ENCODE data around the gene ATPAF2.

Gene ATPAF2

DNA sequence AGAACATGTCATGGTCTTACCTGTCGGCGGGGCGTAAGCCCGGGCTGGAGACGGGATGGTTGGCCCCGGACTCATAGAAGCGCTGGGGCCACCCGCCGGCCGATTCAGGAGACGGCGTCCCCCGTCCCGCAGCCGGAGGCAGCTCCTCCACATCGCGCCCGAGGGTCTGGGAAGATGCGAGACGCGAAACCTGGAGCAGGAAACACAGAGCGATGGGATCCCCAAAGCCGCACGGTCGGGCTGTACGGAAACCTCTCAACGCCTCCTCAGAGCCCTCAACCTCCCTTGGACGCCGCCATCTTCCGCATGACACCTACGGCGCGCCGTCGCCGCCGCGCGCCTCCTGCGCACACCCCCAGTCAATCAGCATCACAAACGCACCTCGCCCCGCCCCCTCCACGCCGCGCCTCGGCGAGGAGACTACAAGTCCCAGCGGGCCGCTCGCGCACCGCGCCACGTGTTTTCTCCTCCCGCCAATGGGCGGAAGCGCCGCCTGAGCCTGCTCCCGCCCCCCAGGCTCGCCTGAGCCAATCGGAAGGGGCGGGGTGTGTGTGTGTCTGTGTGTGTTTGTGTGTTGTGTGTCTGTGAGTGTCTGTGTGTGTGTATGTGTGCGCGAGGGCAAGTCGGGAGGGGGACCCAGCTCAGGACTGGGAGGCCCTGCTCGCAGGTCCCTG is at the start of gene ATPAF2, which contains the start of gene GID4:
Gene ATPAF2 (minus strand): TSS at position 308 of the 674 bp plus-strand sequence. CDS start 155 bp downstream, at position 153.
Gene GID4 (plus strand): TSS at position 548 of the 674 bp plus-strand sequence. CDS start 57 bp downstream, at position 605.
- peak; percentile 99 to 100 for DNase-seq

DNA sequence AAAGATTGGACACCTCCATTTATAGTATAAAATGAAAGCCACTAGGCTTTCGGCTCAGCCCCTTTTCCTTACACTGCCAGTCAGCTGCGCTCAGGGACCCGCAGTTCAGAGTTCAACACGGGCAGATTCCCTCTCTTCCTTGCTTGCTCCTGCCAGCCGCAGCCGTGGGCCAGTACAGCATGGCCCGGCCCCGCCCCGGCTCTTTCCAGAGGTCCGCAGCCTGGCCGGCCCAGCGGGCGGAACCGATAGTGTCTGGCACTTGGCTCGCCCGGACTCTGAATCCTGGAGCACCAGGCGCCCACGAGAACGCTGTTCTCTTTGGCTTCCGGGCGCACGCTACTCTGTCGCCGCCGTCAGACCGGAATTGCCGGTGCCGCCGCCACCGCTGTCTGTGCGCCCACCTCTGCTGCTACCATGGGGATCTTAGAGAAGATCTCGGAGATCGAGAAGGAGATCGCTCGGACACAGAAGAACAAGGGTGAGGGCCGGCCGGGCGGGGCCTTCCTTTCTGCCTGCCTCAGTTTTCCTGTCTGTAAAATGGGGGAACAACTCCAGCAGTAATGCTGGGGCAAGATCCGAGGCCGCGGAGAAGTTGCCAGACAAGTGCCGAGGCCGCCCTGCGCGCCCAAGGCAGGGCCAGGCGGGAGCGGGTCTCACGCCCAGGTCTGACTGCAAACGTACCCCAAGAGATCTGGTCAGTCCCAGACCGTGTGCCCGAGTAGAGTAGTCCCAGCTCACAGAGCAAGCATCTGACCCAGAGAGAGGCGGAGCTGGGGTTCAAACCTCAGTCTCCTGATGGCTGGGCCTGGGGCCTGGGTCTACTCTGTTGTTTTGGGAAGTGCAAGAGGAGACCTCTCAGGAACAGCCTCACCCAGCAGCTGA is 48.9 kb upstream of the ATPAF2 start, which contains the start of gene DRG2:
Gene DRG2 (plus strand): TSS at position 339 of the 882 bp plus-strand sequence. CDS start 76 bp downstream, at position 415.
- DNase-seq: peak; percentile 93 to 94

DNA sequence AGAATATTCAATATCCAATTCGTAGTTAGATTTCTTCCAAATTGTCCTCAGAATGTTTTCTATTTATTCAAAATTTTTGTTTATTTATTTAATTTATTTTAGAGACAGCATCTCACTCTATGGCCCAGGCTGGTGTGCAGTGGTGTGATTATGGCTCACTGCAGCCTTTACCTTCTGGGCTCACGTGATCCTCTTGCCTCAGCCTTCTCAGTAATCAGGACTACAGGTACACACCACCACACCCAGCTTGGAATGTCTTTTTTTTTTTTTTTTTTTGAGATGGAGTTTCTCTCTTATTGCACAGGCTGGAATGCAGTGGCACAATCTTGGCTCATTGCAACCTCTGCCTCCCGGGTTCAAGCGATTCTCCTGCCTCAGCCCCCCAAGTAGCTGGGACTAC is 45.3 kb upstream of the ATPAF2 start:
- DNase-seq: no peak

DNA sequence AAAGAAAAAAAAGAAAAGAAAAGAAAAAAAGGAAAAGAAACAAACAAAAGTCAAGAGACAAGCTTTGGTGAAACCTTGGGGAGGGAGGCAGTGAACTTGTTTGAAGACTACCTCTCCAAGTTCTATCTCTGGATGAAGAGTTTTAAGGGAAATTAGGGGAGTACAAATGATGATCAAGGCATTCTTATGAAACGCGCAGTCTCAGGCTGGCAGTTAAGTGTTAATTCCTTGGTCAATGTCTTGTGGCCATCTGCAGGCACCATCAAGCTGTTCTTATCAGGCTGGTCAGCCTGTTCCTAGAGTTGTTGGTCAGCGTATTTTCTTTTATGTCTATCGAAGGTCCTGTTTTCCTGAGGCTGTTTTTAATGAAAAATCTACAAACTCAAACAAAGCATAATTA is 40.6 kb upstream of the ATPAF2 start:
- no peak for DNase-seq

DNA sequence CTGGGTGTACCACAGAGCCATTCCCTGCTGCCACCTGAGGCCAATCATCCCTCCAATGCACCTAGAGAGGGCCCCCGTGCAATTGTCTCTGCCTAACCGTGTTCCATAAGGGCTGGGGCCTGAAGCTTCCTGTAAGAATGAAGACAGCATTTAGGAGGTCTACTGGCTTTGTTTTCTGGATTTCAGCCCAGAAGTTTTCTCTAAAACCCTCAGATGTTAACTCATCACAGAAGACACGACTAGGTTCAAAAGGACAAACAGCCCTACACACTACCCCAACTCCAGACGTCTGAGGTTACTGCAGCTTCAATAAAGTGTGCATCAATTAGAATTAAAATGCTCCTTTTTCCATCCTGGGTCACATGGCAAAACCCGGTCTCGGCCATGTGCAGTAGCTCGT is 38.0 kb upstream of the ATPAF2 start:
- DNase-seq: no peak

DNA sequence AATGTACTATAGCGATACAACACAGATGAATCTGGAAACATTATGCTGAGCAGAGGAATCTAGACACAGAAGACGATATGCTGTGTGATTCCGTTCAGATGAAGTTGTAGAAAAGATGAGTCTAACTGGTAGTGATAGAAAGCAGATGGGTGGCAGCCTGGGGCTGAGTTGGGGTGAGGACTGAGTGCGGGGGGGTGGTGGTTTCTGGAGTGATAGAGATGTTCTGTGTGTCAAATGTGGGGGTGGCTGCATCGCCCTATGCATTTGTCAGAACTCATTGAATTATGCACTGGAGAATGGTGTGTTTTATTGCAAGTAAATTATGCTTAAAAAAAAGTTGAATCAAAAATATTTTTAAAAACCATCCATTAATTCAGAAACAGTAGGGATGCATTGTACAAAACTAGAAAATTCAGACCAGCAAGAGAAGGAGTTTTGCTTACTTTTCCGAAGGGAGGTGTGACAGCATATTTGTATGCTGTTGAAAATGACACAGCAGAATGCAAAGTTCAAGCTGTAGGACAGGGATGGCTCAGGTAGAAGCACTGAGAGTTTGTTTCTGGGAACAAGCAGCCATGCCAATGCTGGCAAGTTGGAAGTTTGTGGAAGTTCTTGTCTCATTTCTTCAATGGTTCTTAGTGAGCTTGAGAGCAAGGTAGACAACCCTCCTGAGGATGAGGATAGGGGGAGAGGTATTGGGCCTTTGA is 35.8 kb upstream of the ATPAF2 start:
- DNase-seq: no peak

DNA sequence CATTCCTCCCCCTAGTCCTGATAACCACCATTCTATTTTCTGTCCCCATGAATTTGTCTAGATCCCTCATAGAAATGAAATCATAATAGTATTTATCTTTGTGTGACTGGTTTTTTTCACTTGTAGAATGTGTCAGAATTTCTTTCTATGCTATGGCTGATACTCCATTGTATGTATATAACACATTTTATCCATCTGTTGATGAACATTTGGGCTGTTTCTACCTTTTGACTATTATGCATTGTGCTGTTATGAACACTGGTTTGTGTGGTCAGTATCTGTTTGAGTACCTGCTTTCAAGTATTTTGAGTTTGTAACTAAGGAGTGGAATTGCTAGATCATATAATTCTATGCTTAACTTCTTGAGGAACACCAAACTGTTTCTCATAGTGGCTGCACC is 32.8 kb upstream of the ATPAF2 start:
- DNase-seq: no peak

DNA sequence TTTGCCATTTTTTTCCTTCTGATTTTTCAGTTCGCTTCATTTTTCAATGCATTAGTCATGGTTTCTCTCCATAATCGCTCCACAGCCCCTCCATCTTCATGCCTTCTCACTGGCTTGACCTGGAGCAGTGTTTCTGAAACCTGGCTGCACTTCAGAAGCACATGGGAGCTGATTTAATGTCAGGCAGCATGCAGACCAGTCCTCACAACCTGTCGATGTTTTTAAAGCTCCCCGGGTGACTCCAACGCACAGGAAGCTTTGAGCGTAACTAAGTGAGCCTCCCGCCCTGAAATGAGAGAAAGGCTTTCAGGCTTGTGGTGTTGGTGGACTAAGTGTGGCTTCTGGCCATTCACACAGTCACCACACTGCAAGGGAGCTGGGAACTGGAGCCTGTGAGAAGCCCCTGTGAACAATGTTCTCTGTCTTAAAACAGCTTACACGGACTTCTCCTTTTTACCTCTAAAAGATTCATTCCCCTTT is 31.9 kb upstream of the ATPAF2 start:
- no peak for DNase-seq

DNA sequence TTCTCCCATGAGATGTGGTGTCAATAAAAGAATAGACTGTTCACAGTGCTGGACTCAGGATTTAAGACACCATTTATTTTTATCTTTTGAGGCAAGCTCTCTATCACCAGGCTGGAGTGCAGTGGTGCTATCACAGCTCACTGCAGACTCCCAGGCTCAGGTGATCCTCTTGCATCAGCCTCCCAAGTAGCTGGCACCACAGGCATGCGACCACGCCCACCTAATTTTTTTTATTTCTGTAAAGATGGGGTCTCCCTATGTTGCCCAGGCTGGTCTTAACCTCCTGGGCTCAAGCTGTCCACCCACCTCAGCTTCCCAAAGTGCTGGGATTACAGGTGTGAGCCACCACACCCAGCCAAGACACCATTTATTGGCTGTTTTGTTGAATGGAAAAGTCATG is 30.1 kb upstream of the ATPAF2 start:
- no peak for DNase-seq

DNA sequence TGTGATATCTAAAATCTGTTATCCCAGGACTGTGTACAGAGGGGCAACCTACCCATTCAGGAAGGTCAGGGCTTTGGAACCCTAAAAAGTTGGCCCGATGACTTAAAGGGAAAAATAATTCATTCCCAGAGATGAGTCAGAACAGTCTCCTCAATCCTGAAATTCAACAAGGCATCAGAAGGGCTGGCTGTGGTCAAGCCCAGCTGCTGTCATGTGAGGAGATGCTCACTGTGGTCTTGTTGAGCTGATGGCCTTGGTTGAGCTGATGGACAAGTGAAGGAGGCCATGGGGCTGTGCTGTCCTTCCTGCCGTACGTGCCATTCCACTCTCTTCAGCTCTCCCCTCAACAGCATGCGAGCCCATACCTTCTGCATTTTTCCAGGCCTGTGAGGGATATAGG is 27.9 kb upstream of the ATPAF2 start:
- DNase-seq: no peak

DNA sequence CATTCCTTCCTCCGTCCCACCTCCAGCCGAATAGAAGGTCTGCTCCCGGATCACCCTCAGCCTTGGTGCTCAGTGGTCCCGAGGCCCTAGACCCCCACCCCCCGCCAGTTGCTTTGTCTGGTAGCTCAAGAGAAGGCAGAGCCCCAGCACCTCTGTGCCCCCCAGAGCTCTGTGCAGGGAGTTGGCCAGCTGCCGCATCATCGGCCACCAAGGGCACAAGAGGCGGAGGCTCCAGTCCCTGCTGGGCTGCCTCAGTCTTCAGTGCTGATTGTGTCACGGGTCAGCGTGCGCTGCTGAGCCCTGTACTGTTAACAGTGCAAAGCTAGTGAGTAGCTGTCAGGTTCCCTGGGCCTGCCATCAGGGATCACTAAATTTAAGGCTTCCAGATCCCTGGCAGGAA is 26.6 kb upstream of the ATPAF2 start:
- DNase-seq: no peak

DNA sequence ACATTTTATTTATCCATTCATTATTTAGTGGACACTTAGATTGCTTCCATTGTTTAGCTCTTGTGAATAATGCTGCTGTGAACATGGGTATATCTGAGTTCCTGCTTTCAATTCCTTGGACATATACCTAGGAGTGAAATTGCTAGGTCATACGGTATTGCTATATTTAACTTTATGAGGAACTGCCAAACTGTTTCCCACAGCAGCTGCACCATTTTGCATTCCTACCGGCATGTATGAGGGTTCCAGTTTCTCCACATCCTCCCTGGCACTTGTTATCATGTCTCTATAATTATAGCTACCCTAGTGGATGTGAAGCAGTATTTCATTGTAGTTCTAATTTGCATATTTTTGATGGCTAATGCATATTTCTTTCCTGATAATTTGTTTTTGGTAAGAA is 25.1 kb upstream of the ATPAF2 start:
- no peak for DNase-seq

DNA sequence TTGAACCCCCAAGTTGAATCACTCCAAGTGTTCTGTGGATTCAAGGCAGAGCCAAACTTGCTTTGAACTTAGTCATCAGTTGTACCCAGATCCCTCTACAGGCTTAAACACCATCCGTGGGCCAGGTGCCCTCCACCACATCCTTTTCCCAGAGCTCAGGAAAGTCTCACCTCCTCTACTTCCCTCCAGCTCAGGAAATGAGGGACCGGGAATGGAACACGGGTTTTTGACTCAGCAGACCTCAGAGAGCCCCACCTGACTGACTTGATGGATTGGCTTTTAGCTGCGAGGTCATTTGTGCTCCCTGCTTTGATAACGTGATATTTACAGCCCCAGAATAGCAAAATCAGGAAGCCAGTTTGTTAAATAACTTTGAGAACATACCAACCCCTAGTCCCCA is 20.3 kb upstream of the ATPAF2 start:
- DNase-seq: no peak

DNA sequence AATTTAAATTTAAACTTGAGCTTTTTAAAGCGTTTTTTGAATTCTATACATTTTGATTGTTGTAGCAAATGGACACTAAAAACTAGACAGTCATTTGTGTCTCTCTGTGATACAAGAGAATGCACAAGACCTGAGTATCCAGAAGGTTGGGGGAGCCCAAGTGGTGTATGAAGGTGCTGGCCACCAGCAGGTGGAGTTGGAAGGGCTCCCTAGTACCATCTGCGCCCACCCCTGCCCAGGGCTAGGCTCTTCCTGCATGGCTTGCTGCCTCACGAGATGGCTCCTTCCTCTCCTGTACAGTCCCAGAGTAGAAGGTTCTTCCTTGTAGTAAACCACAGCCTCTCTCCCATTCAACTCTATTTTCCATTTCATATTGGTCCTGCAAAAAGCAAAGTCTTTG is 17.2 kb upstream of the ATPAF2 start:
- DNase-seq: no peak

DNA sequence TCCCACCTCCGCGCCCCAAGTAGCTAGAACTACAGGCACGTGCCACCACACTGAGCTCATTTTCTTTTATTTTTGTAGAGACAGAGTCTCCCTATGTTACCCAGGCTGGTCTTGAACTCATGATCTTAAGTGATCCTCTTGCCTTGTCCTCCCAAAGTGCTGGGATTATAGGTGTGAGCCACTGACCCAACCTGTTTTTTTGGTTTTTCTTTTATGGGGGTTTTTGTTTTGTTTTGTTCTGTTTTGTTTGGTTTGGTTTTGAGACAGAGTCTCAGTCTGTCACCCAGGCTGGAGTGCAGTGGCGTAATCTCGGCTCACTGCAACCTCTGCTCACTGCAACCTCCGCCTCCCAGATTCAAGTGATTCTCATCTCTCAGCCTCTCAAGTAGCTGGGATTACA is 16.6 kb upstream of the ATPAF2 start:
- no peak for DNase-seq

DNA sequence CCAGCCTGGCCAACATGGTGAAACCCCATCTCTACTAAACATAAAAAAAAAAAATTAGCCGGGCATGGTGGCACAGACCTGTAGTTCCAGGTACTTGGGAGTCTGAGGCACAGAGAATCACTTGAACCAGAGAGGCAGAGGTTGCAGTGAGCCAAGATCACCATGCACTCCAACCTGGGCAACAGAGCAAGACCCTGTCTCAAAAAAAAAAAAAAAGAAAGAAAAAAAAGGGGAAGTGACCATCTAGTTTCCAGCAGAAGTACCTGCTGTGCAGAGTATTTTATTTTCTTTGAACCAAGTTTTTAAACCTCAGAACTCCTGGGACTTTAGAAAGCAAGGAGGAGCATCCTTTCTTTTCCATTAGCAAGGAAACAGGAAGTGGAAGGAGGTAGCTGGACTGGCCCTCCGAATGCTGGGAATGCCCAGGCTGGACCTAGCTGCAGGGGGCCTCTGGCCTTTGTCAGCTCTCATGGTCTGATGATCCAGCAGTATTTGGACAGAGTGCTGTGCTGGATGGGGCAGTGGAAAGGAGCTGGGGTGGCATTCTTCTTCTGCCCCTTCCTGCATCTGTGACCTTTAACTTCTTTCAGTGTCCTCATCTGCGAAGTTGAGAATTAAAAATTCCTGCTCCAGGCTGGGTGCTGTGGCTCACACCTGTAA is 6.9 kb upstream of the ATPAF2 start:
- DNase-seq: no peak

DNA sequence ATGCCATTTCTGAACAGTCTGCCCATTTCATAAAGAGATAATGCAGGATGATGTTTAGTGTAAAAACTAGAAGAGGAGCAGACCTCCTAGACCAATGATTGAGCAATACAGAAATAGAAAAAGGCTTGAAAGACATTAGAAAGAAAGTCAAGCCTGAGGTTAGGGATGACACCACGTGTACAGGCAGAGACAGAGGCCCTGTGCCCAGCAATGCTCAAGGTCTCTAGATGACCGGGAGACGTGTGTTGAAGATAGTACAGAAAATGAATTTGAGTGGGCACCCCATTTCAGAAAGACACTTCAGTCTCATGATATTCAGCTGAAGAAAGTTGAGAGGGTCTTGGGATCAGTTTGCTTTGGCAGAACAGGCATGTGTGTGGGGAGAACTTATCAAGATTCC is 5.6 kb upstream of the ATPAF2 start:
- DNase-seq: no peak

DNA sequence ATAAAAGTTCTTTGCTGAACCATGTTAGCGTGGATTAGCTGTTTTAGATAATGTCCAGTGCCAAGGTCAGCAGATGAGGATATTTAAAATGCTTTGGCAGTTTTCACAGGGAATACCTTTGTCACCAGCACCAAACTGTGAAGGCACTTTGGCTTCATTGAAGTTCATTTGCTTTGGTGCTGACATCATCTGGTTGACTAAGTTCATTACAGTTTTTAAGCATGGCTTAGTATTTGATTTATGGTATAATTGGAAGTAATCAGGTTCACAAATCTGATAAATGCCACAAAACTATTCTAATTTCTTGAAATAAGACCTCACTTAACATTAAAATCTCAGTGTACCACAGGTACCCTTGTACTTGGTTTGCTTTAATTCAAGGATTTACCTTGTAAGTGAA is 4.5 kb upstream of the ATPAF2 start:
- DNase-seq: no peak

DNA sequence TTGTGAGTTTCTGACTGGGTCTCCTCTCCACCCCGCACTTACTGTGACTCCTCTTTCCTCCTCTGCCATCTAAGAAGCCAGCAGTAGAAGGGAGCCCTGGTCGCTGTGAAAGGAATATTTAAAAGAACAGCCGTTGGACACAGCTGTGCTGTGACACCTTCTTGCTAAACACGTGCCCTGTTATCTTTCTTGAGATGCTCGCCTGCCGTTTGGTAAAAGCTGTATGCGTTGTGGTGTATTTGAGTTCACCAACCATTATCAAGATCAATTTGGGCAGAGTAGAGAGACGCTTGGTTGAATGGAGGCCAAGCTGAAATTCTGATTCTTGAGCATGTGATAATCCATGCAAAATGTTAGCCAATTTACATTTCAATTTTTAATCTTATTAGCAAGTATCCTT is 4.0 kb upstream of the ATPAF2 start:
- DNase-seq: no peak

DNA sequence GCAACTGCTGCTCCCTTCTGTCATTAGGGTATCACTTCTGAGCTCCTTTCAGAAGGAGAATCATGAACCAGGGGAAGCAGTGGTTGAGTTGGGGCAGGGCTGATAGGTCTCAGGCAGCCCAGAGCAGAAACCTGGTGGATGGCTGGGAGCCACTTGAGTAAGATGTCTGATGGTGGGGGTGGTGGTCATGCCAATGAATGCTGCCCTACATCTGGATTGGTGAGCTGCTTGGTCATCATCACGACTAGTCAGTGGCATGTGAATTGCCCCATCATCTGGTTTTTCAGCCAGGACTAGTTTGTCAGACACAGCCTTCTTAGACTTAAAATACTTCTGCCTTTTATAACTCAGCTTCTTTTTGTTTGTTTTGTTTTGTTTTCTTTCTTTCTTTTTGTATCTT is 2.8 kb upstream of the ATPAF2 start:
- DNase-seq: no peak

DNA sequence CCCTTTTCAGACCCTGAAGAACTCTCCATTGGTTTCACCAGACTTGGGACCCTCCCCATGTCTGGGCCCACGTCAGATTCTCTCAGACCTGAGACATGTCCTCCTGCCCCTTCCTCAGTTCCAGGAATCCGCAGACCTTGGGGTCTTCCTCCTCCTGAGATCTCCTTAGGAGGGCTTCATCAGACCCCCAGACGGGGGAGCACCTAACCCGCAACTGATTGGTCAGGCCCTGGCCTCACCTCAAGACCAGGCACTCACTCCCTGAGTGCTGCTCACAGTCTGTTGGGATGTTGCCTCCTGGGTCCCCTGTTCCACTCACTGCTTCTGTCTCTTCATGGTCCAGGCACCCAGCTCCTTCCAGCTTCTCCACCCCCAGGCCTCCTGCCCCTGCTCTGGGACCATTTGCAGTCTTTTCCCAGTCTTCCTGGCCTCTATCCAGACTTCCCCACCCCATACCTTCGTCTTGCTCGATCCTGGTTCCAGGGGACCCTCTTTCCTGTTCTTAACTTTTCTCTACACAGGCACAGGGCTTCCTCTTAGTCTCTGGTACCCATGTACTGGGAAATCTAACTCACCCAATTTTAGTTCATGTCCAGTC is 1.4 kb upstream of the ATPAF2 start:
- no peak for DNase-seq

DNA sequence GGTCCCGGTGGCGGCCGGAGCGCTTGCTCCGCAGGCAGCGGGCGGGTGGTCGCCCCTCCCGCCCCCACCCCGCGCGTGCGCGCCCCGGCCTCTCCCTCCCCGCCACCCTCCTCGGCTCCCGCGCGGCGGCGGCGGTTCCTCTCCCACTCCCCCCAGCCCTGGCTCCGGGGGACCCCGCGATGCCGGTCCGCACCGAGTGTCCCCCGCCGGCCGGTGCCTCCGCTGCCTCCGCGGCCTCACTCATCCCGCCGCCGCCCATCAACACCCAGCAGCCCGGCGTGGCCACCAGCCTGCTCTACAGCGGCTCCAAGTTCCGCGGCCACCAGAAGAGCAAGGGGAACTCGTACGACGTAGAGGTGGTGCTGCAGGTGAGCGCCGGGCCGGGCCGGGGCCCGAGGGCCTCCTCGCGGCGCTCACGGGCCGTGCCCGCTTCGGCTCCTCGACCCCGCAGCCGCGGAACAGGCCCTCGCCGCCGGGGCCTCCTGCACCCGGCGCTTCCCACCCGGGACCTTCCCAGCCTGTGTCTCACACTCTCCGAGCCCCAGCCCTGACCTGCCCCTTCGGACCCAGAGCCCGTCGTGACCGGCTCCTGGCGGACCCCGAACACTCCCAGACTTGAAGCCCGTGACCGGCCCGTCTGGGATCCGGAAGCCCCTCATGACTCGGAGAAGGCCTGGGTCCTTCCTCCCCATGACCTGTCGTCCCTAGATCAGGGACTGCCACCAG is 730 bp upstream of the ATPAF2 start:
- peak; percentile 5 to 35 for DNase-seq
